Neural cell (in vitro differentiated cells): ENCODE results near the gene YWHAG.

Experiments used
- TF ChIP-seq, protein P1 (sequence below): IDR thresholded peaks from 2 replicates; pipeline ENCODE4 v1.6.1; 2012; ENCODE audit warnings: borderline replicate concordance
- TF ChIP-seq, protein P2 (sequence below): fragments of 450-650 bp; IDR thresholded peaks from 2 replicates; pipeline ENCODE4 v1.5.1; 2014; ENCODE audit warnings: antibody characterized with exemption, mild to moderate bottlenecking, moderate library complexity; ENCODE audit not compliant: poor library complexity, severe bottlenecking

DNA sequence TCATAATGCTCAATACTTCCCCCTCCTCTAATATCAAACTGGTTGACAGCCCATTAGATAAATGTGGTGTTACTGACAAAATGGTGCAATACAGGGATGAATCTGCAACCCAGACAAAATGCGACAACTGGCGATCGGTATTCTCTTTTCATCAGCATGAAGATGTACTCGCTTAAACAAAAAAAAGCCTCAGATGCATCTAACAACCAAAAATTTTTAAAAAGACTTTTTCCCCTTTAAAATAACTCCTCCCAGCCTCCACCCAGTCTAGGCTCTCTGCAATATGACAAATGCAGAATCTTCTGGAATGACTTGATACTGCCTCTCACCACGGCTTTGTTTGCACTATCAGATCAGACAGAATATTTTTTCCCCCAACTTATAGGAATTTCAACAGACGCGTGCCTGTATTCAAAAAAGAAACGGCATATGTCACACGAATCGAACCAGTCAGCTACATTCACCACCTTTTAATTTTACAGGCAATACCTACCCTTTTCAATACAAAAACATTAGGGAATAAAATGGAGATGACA lies 1.2 kb downstream of the YWHAG start:
- TF ChIP-seq, protein P1, sequence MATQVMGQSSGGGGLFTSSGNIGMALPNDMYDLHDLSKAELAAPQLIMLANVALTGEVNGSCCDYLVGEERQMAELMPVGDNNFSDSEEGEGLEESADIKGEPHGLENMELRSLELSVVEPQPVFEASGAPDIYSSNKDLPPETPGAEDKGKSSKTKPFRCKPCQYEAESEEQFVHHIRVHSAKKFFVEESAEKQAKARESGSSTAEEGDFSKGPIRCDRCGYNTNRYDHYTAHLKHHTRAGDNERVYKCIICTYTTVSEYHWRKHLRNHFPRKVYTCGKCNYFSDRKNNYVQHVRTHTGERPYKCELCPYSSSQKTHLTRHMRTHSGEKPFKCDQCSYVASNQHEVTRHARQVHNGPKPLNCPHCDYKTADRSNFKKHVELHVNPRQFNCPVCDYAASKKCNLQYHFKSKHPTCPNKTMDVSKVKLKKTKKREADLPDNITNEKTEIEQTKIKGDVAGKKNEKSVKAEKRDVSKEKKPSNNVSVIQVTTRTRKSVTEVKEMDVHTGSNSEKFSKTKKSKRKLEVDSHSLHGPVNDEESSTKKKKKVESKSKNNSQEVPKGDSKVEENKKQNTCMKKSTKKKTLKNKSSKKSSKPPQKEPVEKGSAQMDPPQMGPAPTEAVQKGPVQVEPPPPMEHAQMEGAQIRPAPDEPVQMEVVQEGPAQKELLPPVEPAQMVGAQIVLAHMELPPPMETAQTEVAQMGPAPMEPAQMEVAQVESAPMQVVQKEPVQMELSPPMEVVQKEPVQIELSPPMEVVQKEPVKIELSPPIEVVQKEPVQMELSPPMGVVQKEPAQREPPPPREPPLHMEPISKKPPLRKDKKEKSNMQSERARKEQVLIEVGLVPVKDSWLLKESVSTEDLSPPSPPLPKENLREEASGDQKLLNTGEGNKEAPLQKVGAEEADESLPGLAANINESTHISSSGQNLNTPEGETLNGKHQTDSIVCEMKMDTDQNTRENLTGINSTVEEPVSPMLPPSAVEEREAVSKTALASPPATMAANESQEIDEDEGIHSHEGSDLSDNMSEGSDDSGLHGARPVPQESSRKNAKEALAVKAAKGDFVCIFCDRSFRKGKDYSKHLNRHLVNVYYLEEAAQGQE = peak; percentile 4
- TF ChIP-seq, protein P2, sequence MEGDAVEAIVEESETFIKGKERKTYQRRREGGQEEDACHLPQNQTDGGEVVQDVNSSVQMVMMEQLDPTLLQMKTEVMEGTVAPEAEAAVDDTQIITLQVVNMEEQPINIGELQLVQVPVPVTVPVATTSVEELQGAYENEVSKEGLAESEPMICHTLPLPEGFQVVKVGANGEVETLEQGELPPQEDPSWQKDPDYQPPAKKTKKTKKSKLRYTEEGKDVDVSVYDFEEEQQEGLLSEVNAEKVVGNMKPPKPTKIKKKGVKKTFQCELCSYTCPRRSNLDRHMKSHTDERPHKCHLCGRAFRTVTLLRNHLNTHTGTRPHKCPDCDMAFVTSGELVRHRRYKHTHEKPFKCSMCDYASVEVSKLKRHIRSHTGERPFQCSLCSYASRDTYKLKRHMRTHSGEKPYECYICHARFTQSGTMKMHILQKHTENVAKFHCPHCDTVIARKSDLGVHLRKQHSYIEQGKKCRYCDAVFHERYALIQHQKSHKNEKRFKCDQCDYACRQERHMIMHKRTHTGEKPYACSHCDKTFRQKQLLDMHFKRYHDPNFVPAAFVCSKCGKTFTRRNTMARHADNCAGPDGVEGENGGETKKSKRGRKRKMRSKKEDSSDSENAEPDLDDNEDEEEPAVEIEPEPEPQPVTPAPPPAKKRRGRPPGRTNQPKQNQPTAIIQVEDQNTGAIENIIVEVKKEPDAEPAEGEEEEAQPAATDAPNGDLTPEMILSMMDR = no peak
